HepG2 (cell line): ENCODE results near the gene PSD4. TPM values are rescaled to one million over a fixed set of nuclear protein-coding genes. Genes with fewer than 3 reads are reported as not detected.

ENCODE experiments used
- ARHGAP35 ChIP-seq: sonication (generic); formaldehyde crosslinking; IDR thresholded peaks from 2 replicates; pipeline ENCODE4 v1.9.0; 2022; ENCODE audit warnings: mild to moderate bottlenecking, inconsistent platforms, moderate library complexity, missing genetic modification reagents, borderline replicate concordance
- FOXK2 ChIP-seq: fragments of 450-650 bp; IDR thresholded peaks from 2 replicates; pipeline ENCODE4 v1.6.1; 2016
- GABPA ChIP-seq, 2 experiments: IDR thresholded peaks; 2 replicates each; pipeline ENCODE4 v1.6.1; 2011 to 2016; ENCODE audit warnings: low read depth in 2 of 2, low read length in 1 of 2, missing biosample characterization in 1 of 2, missing genetic modification characterization in 1 of 2
- GATAD1 ChIP-seq: IDR thresholded peaks from 2 replicates; pipeline ENCODE4 v1.6.1; 2016; ENCODE audit warnings: missing genetic modification reagents, missing compliant biosample characterization
- HINFP ChIP-seq: sonication (generic); formaldehyde crosslinking; IDR thresholded peaks from 2 replicates; pipeline ENCODE4 v1.4.0; 2020; ENCODE audit warnings: low read depth, mild to moderate bottlenecking, missing genetic modification reagents
- HMGXB4 ChIP-seq, 2 experiments: sonication (generic) in 1 of 2; formaldehyde crosslinking in 1 of 2; IDR thresholded peaks; 2 replicates each; pipeline versions ENCODE4 v1.4.0 to v1.6.1; 2018 to 2020; ENCODE audit warnings: missing genetic modification reagents in 2 of 2, borderline replicate concordance in 1 of 2, low read depth in 1 of 2, mild to moderate bottlenecking in 1 of 2, missing biosample characterization in 1 of 2
- KAT8 ChIP-seq: IDR thresholded peaks from 2 replicates; pipeline ENCODE4 v1.6.1; 2016; ENCODE audit warnings: missing genetic modification reagents, missing compliant biosample characterization
- KLF12 ChIP-seq: sonication (generic); formaldehyde crosslinking; IDR thresholded peaks from 2 replicates; pipeline ENCODE4 v1.4.0; 2020; ENCODE audit warnings: missing genetic modification reagents, borderline replicate concordance
- MED8 ChIP-seq: sonication (generic); formaldehyde crosslinking; IDR thresholded peaks from 2 replicates; pipeline ENCODE4 v1.8.1; 2023; ENCODE audit warnings: mild to moderate bottlenecking, missing genetic modification reagents; ENCODE audit not compliant: insufficient replicate concordance
- MIER3 ChIP-seq: IDR thresholded peaks from 2 replicates; pipeline ENCODE4 v1.6.1; 2016; ENCODE audit warnings: missing compliant biosample characterization, borderline replicate concordance
- SPEN ChIP-seq: sonication (generic); formaldehyde crosslinking; IDR thresholded peaks from 2 replicates; pipeline ENCODE4 v1.5.1; 2020; ENCODE audit warnings: low read depth, mild to moderate bottlenecking, missing genetic modification reagents
- STAT5B ChIP-seq: sonication (generic); formaldehyde crosslinking; IDR thresholded peaks from 2 replicates; pipeline ENCODE4 v1.4.0; 2020; ENCODE audit warnings: missing genetic modification reagents
- TFAP4 ChIP-seq: sonication (generic); IDR thresholded peaks from 2 replicates; pipeline ENCODE4 v1.6.1; 2016; ENCODE audit warnings: low read depth, borderline replicate concordance
- ZBTB46 ChIP-seq: sonication (generic); formaldehyde crosslinking; IDR thresholded peaks from 2 replicates; pipeline ENCODE4 v1.4.0; 2020; ENCODE audit warnings: mild to moderate bottlenecking, missing genetic modification reagents, borderline replicate concordance
- ZNF484 ChIP-seq: sonication (generic); formaldehyde crosslinking; IDR thresholded peaks from 2 replicates; pipeline ENCODE4 v1.5.1; 2020; ENCODE audit warnings: mild to moderate bottlenecking, low read depth, missing genetic modification reagents, borderline replicate concordance
- ZNF670 ChIP-seq: sonication (generic); formaldehyde crosslinking; IDR thresholded peaks from 2 replicates; pipeline ENCODE4 v1.8.0; 2022; ENCODE audit warnings: mild to moderate bottlenecking, missing genetic modification reagents, borderline replicate concordance
- ZNF704 ChIP-seq: sonication (generic); formaldehyde crosslinking; IDR thresholded peaks from 2 replicates; pipeline ENCODE4 v1.8.1; 2023; ENCODE audit warnings: mild to moderate bottlenecking, inconsistent platforms, moderate library complexity, missing genetic modification reagents, borderline replicate concordance
- ZSCAN9 ChIP-seq: IDR thresholded peaks from 2 replicates; pipeline ENCODE4 v1.6.1; 2016; ENCODE audit warnings: borderline replicate concordance
- polyA plus RNA-seq, 8 experiments: library from polyadenylated mRNA; depleted of rRNA in 3 of 8; stranded (reverse) in 7 of 8; unstranded in 1 of 8; fragments of >200 nt; fragmentation: Illumina TruSeq in 4 of 8; extraction: Trizol in 4 of 8; gene quantifications; 2 replicates each; pipeline versions ENCODE4 v1.2.1 to v1.2.3, GENCODE V29; 2011 to 2016; ENCODE audit warnings: low read depth in 4 of 8, missing spikeins in 1 of 8, mixed read lengths in 1 of 8; ENCODE audit not compliant: insufficient read depth in 1 of 8
- total RNA-seq, 5 experiments: library from RNA; depleted of rRNA; stranded (reverse); fragments of >200 nt; fragmentation: Illumina TruSeq; extraction: Trizol; gene quantifications; 2 replicates each; pipeline ENCODE4 v1.2.3, GENCODE V29; 2016; ENCODE audit warnings: low read depth in 1 of 5

Gene PSD4
- total and polyA plus RNA-seq, 2 of the 13 experiments (the other 11 are each of a cell fraction or from before 2014, with no cell fraction given) = 5.8 to 9.4 TPM

GRCh38 chr2:113138428-113139322 lies 35.1 kb upstream of the PSD4 start (continued):
- TF ChIP-seq HMGXB4 (CRISPR knock-in tag; IDR thresholded peaks at IDR 0.05; ENCODE audit: borderline replicate concordance in 1 of 2, low read depth in 1 of 2) (peak in 1 of 2 experiments; percentile 68; a peak in 2 of 4 replicates), ZNF670 (CRISPR knock-in tag) (no peak), MED8 (CRISPR knock-in tag) (no peak), SPEN (CRISPR knock-in tag) (0 out of 2 replicates have a peak, but pooled peaks have one; percentile 15), TFAP4 (peak; percentile 50; the same call in 1 of the 2 replicates), MIER3 (peak; percentile 13; the same call in 1 of the 2 replicates), ZNF704 (CRISPR knock-in tag) (no peak), ZBTB46 (CRISPR knock-in tag) (no peak), ZSCAN9 (CRISPR knock-in tag) (0 out of 2 replicates have a peak, but pooled peaks have one; percentile 9), FOXK2 (no peak), KLF12 (0 out of 2 replicates have a peak, but pooled peaks have one; percentile 15), ZNF484 (CRISPR knock-in tag) (no peak), ARHGAP35 (CRISPR knock-in tag) (no peak), GATAD1 (CRISPR knock-in tag) (no peak), HINFP (CRISPR knock-in tag) (peak; percentile 14; the same call in 1 of the 2 replicates), KAT8 (peak; percentile 53; the same call in 1 of the 2 replicates), STAT5B (CRISPR knock-in tag) (no peak), GABPA (IDR thresholded peaks at IDR 0.05; ENCODE audit: low read depth, low read length) (no peak), GABPA (CRISPR knock-in tag; IDR thresholded peaks at IDR 0.05; ENCODE audit: low read depth) (peak; percentile 31; the same call in 1 of the 2 replicates)
